Gastrocnemius medialis (tissue), 4 donors: ENCODE data around the gene COL4A4. TPM values are rescaled to one million over a fixed set of nuclear protein-coding genes. Genes with fewer than 3 reads are reported as not detected.

Experiments used
- ATAC-seq, 2 donors: fragments of 150-250 bp; one replicate each; pipeline ENCODE4 v1.9.1; 2016
- DNase-seq, 2 donors: peaks; one replicate each; pipeline ENCODE4 v3.0.0-alpha.2; 2019
- H3K27ac ChIP-seq, 4 donors: fragments of 200-600 bp; sonication (generic); 1 replicate in 1 of 4; 2 replicates in 3 of 4; pipeline ENCODE4 v1.5.1; 2016 to 2018; ENCODE audit warnings: mild to moderate bottlenecking in 2 of 4, moderate library complexity in 1 of 4
- H3K27me3 ChIP-seq, 3 donors: fragments of 200-600 bp; sonication (generic) in 2 of 3; 1 replicate in 1 of 3; 2 replicates in 2 of 3; pipeline versions ENCODE4 v1.5.1 to v1.6.0; 2016 to 2019; ENCODE audit warnings: mild to moderate bottlenecking in 1 of 3, moderate library complexity in 1 of 3
- H3K36me3 ChIP-seq, 2 donors: fragments of 200-600 bp; sonication (generic) in 1 of 2; one replicate each; pipeline ENCODE4 v1.5.1; 2017 to 2018
- H3K4me1 ChIP-seq, 2 donors: fragments of 200-600 bp; sonication (generic) in 1 of 2; one replicate each; pipeline ENCODE4 v1.5.1; 2016 to 2017; ENCODE audit warnings: mild to moderate bottlenecking in 2 of 2
- H3K4me3 ChIP-seq, 4 donors: fragments of 200-600 bp; sonication (generic) in 3 of 4; 1 replicate in 1 of 4; 2 replicates in 3 of 4; pipeline ENCODE4 v1.5.1; 2016 to 2019; ENCODE audit warnings: mild to moderate bottlenecking in 2 of 4
- H3K9me3 ChIP-seq, 3 donors: fragments of 200-600 bp; sonication (generic) in 2 of 3; 1 replicate in 1 of 3; 2 replicates in 2 of 3; pipeline ENCODE4 v1.5.1; 2016 to 2019
- POLR2A ChIP-seq, 2 donors: fragments of 450-650 bp; IDR thresholded peaks; one replicate each; pipeline ENCODE4 v1.6.1; 2017; ENCODE audit warnings: antibody characterized with exemption in 2 of 2, mild to moderate bottlenecking in 2 of 2, moderate library complexity in 2 of 2
- in situ Hi-C, 4 donors: fragments of 200-750 bp; cut with MboI; loops; one replicate each; pipeline versions ENCODE4 v1.15.0 to v1.8.0; 2017; ENCODE audit warnings: low sequenced_read_pairs in 4 of 4
- intact Hi-C: fragments of 100-400 bp; cut with DNase I; formaldehyde crosslinking; loops from one replicate; pipeline ENCODE4 v1.15.1; 2023; ENCODE audit warnings: low total_unique reads
- total RNA-seq, 4 donors: library from RNA; depleted of rRNA; stranded (reverse); fragments of >200 nt; gene quantifications; one replicate each; pipeline versions ENCODE4 v1.1.0 to v1.2.3, GENCODE V29; 2016
- TF ChIP-seq, protein P1 (sequence below), 5 experiments: fragments of 450-650 bp in 3 of 5; fragments of 200-600 bp in 2 of 5; sonication (generic) in 2 of 5; IDR thresholded peaks in 4 of 5; conservative IDR thresholded peaks in 1 of 5; 1 replicate in 4 of 5; 2 replicates in 1 of 5; pipeline ENCODE4 v1.5.1; 2016 to 2019; ENCODE audit warnings: antibody characterized with exemption in 5 of 5, mild to moderate bottlenecking in 3 of 5, moderate library complexity in 3 of 5

Gene COL4A4
- total RNA-seq, 4 donors from 2014 or later = 2.0 to 11.4 (median 5.7) TPM

DNA sequence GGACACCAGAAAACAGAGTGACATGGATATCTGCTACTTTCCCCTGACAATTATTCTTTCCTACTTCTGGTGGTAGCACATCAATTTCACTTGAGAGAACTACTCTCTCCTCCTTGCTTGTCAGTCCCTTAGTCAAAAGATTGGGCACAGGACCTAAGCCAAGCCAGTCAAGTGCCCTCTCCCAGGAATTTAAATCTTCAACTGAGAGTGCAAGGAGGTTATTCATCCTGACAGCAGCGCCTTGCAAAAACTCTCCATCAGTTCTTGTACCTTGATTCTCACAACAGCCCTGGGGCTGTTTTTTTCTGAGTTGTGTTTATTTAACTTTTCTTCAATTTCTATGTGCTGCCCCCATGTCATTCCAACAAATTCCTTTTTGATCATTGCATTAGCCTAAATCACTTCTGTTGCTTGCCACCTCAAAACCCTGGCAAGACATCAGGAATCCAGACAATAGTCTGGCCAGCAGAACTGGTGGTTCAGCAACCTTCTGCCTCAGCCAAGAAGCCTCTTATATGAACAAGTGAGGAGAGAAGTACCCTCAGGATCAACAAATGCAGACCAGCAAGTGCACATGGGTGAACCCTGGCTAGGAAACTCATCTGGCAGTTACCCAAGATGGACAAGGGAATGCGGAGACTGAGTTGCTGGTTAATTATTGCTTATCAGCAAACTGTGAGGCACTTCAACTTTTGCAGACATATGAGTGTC lies 19.8 kb upstream of the COL4A4 start:
- peaks cover 39 to 77% of the 10 kb centered on the region in 2 donors for H3K4me1 ChIP-seq
- H3K4me3 ChIP-seq = no peak overlapping the region
- no peaks in the 10 kb centered on the region for H3K36me3 ChIP-seq
- TF ChIP-seq, protein P1, sequence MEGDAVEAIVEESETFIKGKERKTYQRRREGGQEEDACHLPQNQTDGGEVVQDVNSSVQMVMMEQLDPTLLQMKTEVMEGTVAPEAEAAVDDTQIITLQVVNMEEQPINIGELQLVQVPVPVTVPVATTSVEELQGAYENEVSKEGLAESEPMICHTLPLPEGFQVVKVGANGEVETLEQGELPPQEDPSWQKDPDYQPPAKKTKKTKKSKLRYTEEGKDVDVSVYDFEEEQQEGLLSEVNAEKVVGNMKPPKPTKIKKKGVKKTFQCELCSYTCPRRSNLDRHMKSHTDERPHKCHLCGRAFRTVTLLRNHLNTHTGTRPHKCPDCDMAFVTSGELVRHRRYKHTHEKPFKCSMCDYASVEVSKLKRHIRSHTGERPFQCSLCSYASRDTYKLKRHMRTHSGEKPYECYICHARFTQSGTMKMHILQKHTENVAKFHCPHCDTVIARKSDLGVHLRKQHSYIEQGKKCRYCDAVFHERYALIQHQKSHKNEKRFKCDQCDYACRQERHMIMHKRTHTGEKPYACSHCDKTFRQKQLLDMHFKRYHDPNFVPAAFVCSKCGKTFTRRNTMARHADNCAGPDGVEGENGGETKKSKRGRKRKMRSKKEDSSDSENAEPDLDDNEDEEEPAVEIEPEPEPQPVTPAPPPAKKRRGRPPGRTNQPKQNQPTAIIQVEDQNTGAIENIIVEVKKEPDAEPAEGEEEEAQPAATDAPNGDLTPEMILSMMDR (IDR thresholded peaks at IDR 0.05 in 4 of 5, conservative IDR thresholded peaks at IDR 0.05 in 1 of 5) = no peak
- TF ChIP-seq POLR2A (IDR thresholded peaks at IDR 0.05) = no peak
- no peaks in the 10 kb centered on the region for H3K9me3 ChIP-seq
- DNase-seq = no peak
- intact Hi-C loops = no loop called here
- H3K27ac ChIP-seq = peak overlapping the region in 3 of 4 donors; percentile 79 to 91 (median 80)
- in situ Hi-C loops = no loop called here
- ATAC-seq = no peak
- H3K27me3 ChIP-seq = no peaks in the 10 kb centered on the region

DNA sequence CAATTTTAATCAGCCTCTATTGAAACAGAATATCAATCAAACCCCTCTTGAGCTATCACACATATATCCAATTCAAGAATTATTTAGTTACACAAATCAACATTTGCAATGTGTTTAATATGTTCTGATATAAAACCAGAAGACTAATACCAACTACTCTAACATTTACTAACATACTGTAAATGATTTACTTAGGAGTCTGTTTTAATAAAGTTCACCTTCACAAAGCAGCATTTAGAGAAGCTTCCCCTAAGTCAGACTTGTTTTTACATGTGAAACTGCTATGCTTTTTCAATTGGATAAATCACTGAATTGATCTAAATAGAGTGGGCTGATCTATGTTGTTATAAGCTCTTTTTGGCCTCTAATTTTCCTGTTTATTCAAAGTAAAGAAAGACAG lies 18.8 kb upstream of the COL4A4 start:
- no peak for ATAC-seq
- no peaks in the 10 kb centered on the region for H3K27me3 ChIP-seq
- TF ChIP-seq POLR2A (IDR thresholded peaks at IDR 0.05) = no peak
- TF ChIP-seq, protein P1 (IDR thresholded peaks at IDR 0.05 in 4 of 5, conservative IDR thresholded peaks at IDR 0.05 in 1 of 5) = no peak
- no peaks in the 10 kb centered on the region for H3K9me3 ChIP-seq
- intact Hi-C loops (no loop called here), in situ Hi-C loops (no loop called here)
- H3K4me1 ChIP-seq = peaks cover 32 to 71% of the 10 kb centered on the region in 2 donors
- H3K36me3 ChIP-seq = no peaks in the 10 kb centered on the region
- no peak overlapping the region for H3K4me3 ChIP-seq
- H3K27ac ChIP-seq = peak overlapping the region in 3 of 4 donors; percentile 79 to 91 (median 89)
- no peak for DNase-seq

DNA sequence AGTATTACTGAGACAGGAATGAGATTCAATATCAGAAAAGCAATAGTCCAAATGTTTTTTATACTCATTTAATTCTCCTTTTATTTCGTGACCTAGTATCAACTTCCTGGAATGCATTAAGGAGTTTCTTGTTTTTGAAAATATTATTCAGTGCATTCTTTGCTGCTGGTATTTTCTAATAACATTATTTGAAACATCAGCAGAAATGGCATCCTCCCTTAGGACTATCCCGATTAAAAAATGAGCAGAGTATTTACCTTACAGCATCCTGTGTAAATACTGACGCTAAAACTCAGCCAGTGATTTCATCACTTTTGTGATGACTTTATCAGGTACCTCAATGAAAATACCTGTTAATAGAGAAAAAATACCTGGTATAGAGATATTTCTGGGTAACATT lies 16.8 kb upstream of the COL4A4 start:
- intact Hi-C loops (loop anchor here (1.0 kb wide), 1 partner anchor 8 kb away; no protein-coding TSS in a partner anchor), in situ Hi-C loops (no loop called here)
- no peak for DNase-seq
- peak overlapping the region in 1 of 4 donors; percentile 7 for H3K4me3 ChIP-seq
- H3K27me3 ChIP-seq = no peaks in the 10 kb centered on the region
- peaks cover 37 to 68% of the 10 kb centered on the region in 2 donors for H3K4me1 ChIP-seq
- TF ChIP-seq POLR2A (IDR thresholded peaks at IDR 0.05) = no peak
- TF ChIP-seq, protein P1 (IDR thresholded peaks at IDR 0.05 in 4 of 5, conservative IDR thresholded peaks at IDR 0.05 in 1 of 5) = no peak
- no peak for ATAC-seq
- H3K36me3 ChIP-seq = no peaks in the 10 kb centered on the region
- no peaks in the 10 kb centered on the region for H3K9me3 ChIP-seq
- peak overlapping the region; percentile 75 to 91 (median 84) for H3K27ac ChIP-seq

DNA sequence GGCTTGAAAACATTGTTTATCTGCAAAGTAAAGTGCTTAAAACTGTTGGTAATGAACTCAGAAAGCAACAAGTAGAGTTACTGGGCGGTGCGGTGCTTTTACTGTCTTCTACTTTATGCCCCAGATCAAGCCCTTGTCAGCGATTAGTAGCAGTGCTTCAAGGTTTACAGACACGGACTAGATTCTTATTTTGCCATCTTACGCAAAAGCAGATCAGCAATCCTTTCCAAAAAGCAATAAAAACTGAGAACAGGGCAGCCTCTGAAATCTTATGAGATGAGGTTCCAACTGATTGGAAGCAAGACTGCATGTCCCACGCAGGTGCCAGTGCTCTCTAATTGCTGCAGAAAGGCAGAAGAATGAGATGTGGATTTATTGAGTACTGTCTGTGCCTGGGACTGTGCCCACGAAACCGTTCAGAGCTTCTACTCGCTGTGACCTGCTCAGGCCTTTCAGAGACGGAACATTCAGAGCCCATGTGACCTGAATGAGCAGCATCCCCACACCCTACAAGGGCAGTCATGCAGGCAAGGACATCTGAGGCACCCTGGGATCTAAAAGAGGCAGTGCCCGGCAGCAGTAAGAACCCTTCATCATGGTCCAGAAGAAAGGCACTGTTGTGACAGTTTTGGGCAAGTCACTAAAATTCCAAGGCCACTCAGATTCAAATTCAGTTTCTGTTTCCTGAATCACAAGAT lies 16.1 kb upstream of the COL4A4 start:
- H3K27ac ChIP-seq = peak overlapping the region; percentile 75 to 91 (median 84)
- intact Hi-C loops (loop anchor here (1.0 kb wide), 1 partner anchor 8 kb away; no protein-coding TSS in a partner anchor), in situ Hi-C loops (no loop called here)
- ATAC-seq (peak; percentile 98 to 99), DNase-seq (peak; percentile 89 to 90)
- peak overlapping the region; percentile 12 to 32 (median 14) for H3K4me3 ChIP-seq
- TF ChIP-seq, protein P1 (IDR thresholded peaks at IDR 0.05 in 4 of 5, conservative IDR thresholded peaks at IDR 0.05 in 1 of 5) = no peak
- no peak for TF ChIP-seq POLR2A (IDR thresholded peaks at IDR 0.05)
- H3K9me3 ChIP-seq = no peaks in the 10 kb centered on the region
- H3K4me1 ChIP-seq = peaks cover 33 to 68% of the 10 kb centered on the region in 2 donors
- H3K27me3 ChIP-seq = no peaks in the 10 kb centered on the region
- H3K36me3 ChIP-seq = no peaks in the 10 kb centered on the region
